Ectodermal cell (in vitro differentiated cells): ENCODE measurements around the gene SLC2A3.
"Not testable (repeated sequence)": the region's sequence is repeated elsewhere in the genome, so short reads cannot be mapped to it uniquely, and the experiment has no call there.

Source experiments
- H3K27ac ChIP-seq: 2 replicates; pipeline ENCODE4 v1.7.0; 2013; ENCODE audit warnings: mild to moderate bottlenecking, low read depth, low read length; ENCODE audit not compliant: insufficient read depth, poor library complexity, severe bottlenecking
- H3K27me3 ChIP-seq: 2 replicates; pipeline ENCODE4 v1.7.0; 2013; ENCODE audit warnings: mild to moderate bottlenecking, low read length; ENCODE audit not compliant: insufficient read depth, control insufficient read depth, poor library complexity, severe bottlenecking
- H3K36me3 ChIP-seq: one replicate; pipeline ENCODE4 v1.7.0; 2013; ENCODE audit warnings: low read length; ENCODE audit not compliant: control insufficient read depth, insufficient read depth
- H3K4me1 ChIP-seq: one replicate; pipeline ENCODE4 v1.7.0; 2013; ENCODE audit warnings: low read length; ENCODE audit not compliant: control insufficient read depth, insufficient read depth
- H3K4me3 ChIP-seq: 2 replicates; pipeline ENCODE4 v1.7.0; 2013; ENCODE audit warnings: low read depth, low read length, control low read depth; ENCODE audit not compliant: insufficient read depth
- H3K9me3 ChIP-seq: 2 replicates; pipeline ENCODE4 v1.7.0; 2013; ENCODE audit warnings: mild to moderate bottlenecking, low read length, moderate library complexity; ENCODE audit not compliant: control insufficient read depth
- WGBS, 2 experiments: methylation state at CpG; one replicate each; pipeline ENCODE4 v1.1.7; 2013; ENCODE audit warnings: missing lambda C conversion rate in 2 of 2; 5-methylcytosine and 5-hydroxymethylcytosine counted together

SLC2A3 gene

GRCh38 chr12:7953912-7954311, 17.9 kb upstream of the SLC2A3 start:
- not testable (repeated sequence) for H3K27ac ChIP-seq, H3K4me3 ChIP-seq, H3K27me3 ChIP-seq, H3K9me3 ChIP-seq, H3K36me3 ChIP-seq, H3K4me1 ChIP-seq
- 92 to 97% methylated on average over 2 of the region's 2 CpGs for WGBS, 2 experiments

- 96 to 97% methylated on average over 5 to 6 of the region's 6 CpGs for WGBS, 2 experiments
- Histone ChIP-seq H3K4me3 (no peak overlapping the region), H3K9me3 (no peaks in the 10 kb centered on the region), H3K4me1 (no peaks in the 10 kb centered on the region), H3K27me3 (no peaks in the 10 kb centered on the region), H3K36me3 (no peaks in the 10 kb centered on the region), H3K27ac (no peak overlapping the region)
These were observed 15.7 kb upstream of the SLC2A3 start for GRCh38 chr12:7951671-7952070.

GRCh38 chr12:7950230-7950943, 14.4 kb upstream of the SLC2A3 start:
- not testable (repeated sequence) for H3K36me3 ChIP-seq, H3K27me3 ChIP-seq, H3K27ac ChIP-seq, H3K4me1 ChIP-seq, H3K9me3 ChIP-seq, H3K4me3 ChIP-seq
- 93 to 94% methylated on average over 12 of the region's 14 CpGs for WGBS, 2 experiments

- H3K4me1 ChIP-seq: no peaks in the 10 kb centered on the region
- no peak overlapping the region for H3K27ac ChIP-seq
- no CpG with 5 or more reads among the region's 2 CpGs for WGBS, 2 experiments
These were observed 12.7 kb upstream of the SLC2A3 start for GRCh38 chr12:7948589-7949260.

GRCh38 chr12:7947011-7947410, 11.0 kb upstream of the SLC2A3 start:
- H3K9me3 ChIP-seq: no peaks in the 10 kb centered on the region
- no peaks in the 10 kb centered on the region for H3K36me3 ChIP-seq
- no CpG with 5 or more reads among the region's 2 CpGs for WGBS, 2 experiments
- no peak overlapping the region for H3K27ac ChIP-seq
- no peaks in the 10 kb centered on the region for H3K27me3 ChIP-seq
- H3K4me3 ChIP-seq: no peak overlapping the region
- H3K4me1 ChIP-seq: no peaks in the 10 kb centered on the region

More at GRCh38 chr12:7948589-7949260, 12.7 kb upstream of the SLC2A3 start:
- no peaks in the 10 kb centered on the region for H3K36me3 ChIP-seq
- no peaks in the 10 kb centered on the region for H3K9me3 ChIP-seq
- H3K4me3 ChIP-seq: no peak overlapping the region
- H3K27me3 ChIP-seq: no peaks in the 10 kb centered on the region

DNA sequence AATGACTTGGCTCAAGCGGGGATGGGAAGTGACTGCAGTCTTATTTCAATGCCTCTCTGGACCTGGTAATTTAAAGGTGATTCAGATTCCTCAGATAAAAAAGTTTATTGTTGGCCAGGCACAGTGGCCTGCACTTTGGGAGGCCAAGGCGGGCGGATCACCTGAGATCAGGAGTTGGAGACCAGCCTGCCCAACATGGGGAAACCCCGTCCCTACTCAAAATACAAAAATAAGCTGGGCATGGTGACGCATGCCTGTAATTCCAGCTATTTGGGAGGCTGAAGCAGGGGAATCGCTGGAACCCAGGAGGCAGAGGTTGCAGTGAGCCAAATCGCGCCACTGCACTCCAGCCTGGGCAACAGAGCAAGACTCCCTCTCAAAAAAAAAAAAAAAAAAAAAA, 8.8 kb upstream of the SLC2A3 start:
- H3K27ac ChIP-seq, H3K9me3 ChIP-seq, H3K4me3 ChIP-seq, H3K4me1 ChIP-seq, H3K27me3 ChIP-seq, H3K36me3 ChIP-seq: not testable (repeated sequence)
- 90 to 95% methylated on average over 8 of the region's 8 CpGs for WGBS, 2 experiments

- no peak overlapping the region for H3K27ac ChIP-seq
- H3K9me3 ChIP-seq: no peaks in the 10 kb centered on the region
- no peak overlapping the region for H3K4me3 ChIP-seq
- no peaks in the 10 kb centered on the region for H3K36me3 ChIP-seq
- peaks cover 6% of the 10 kb centered on the region for H3K4me1 ChIP-seq
- whole genome bisulfite sequencing, 2 experiments: 86 to 88% methylated on average over 2 of the region's 2 CpGs
- no peaks in the 10 kb centered on the region for H3K27me3 ChIP-seq
These were observed 4.9 kb upstream of the SLC2A3 start for GRCh38 chr12:7940906-7941305.

GRCh38 chr12:7937833-7938506, 2.0 kb upstream of the SLC2A3 start:
- WGBS, 2 experiments: 54% methylated on average over 3 to 4 of the region's 4 CpGs
- Histone ChIP-seq H3K9me3 (no peaks in the 10 kb centered on the region), H3K27ac (peak overlapping the region; percentile 52), H3K27me3 (no peaks in the 10 kb centered on the region), H3K4me1 (peaks cover 9% of the 10 kb centered on the region), H3K4me3 (no peak overlapping the region), H3K36me3 (peaks cover 4% of the 10 kb centered on the region)

DNA sequence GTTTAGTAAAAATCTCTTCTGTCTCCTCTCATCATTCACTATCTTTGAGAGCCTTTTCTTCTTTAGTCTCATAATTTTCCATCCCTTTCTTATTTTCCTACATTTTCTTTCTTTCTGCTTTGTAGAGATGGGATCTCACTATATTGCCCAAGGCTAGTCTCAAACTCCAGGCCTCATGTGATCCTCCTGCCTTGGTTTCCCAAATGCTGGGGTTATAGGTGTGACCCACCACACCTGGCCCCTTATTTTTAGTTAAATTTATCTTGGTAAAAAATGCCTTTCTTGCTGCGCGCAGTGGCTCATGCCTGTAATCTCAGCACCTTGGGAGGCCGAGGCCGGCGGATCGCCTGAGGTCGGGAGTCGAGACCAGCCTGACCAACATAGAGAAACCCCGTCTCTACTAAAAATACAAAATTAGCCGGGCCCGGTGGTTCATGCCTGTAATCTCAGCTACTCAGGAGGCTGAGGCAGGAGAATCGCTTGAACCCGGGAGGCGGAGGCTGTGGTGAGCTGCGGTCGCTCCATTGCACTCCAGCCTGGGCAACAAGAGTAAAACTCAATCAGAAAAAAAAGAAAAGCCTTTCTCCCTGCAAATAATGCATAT, 996 bp downstream of the SLC2A3 start:
- H3K4me3 ChIP-seq: peak overlapping the region; percentile 82
- H3K27me3 ChIP-seq: no peaks in the 10 kb centered on the region
- no peak overlapping the region for H3K27ac ChIP-seq
- H3K4me1 ChIP-seq: peaks cover 20% of the 10 kb centered on the region
- peaks cover 28% of the 10 kb centered on the region for H3K36me3 ChIP-seq
- 2 to 4% methylated on average over 16 of the region's 16 CpGs for WGBS, 2 experiments
- H3K9me3 ChIP-seq: no peaks in the 10 kb centered on the region
